GM12878 (cell line): ENCODE data around the gene FKBP15. TPM values are rescaled to one million over a fixed set of nuclear protein-coding genes. Genes with fewer than 3 reads are reported as not detected.

ENCODE experiments used
- ATAC-seq: fragments of 200-7000 bp; cut with Tn5 transposase; 3 replicates; pipeline ENCODE4 v1.9.1; 2020; ENCODE audit warnings: mild to moderate bottlenecking, moderate library complexity
- BruUV-seq: library from RNA; stranded (reverse); fragments of 400-500 nt; replicated peaks from 2 replicates; lab custom pipeline; 2021; lab: Mats Ljungman, UMichigan
- CTCF ChIA-PET: fragments of 300-600 bp; sonication (Branson Sonifier 250); formaldehyde crosslinking; extraction: SDS; loops from one replicate; lab custom pipeline; 2021; ENCODE audit warnings: inconsistent platforms; lab: Yijun Ruan, JAX
- POLR2A ChIA-PET: fragments of 350-600 bp; formaldehyde crosslinking; extraction: SDS; loops from one replicate; lab custom pipeline; 2021; ENCODE audit warnings: inconsistent platforms; lab: Charles Lee
- RAD21 ChIA-PET: fragments of 300-600 bp; sonication (Branson Sonifier 250); formaldehyde crosslinking; loops from one replicate; lab custom pipeline; 2023; ENCODE audit warnings: antibody characterized with exemption; ENCODE audit not compliant: unreplicated experiment; lab: Charles Lee
- SMC1A ChIA-PET: fragments of 300-600 bp; sonication (Branson Sonifier 250); formaldehyde crosslinking; loops from one replicate; lab custom pipeline; 2023; ENCODE audit not compliant: unreplicated experiment, uncharacterized antibody; lab: Charles Lee
- DNase-seq: peaks from one replicate; pipeline ENCODE4 v3.0.0-alpha.2; 2011; ENCODE audit warnings: low read depth, low spot score
- FAIRE-seq: peaks from 3 replicates; lab custom pipeline; 2011; peaks lifted over from hg19 to GRCh38; lab: Jason Lieb, UNC
- H2AFZ ChIP-seq: 2 replicates; pipeline ENCODE4 v1.6.0; 2011; ENCODE audit warnings: low read depth, low read length, control low read depth; ENCODE audit not compliant: control insufficient read depth
- H3K27ac ChIP-seq: 2 replicates; pipeline ENCODE4 v1.5.1; 2011; ENCODE audit warnings: control low read depth; ENCODE audit not compliant: control insufficient read depth, insufficient read depth
- H3K27me3 ChIP-seq, 2 experiments: replicated peaks in 1 of 2; 2 replicates each; pipeline versions ENCODE4 v1.6.0 to v1.6.1; 2011; ENCODE audit warnings: low read length in 1 of 2; ENCODE audit not compliant: control insufficient read depth in 2 of 2, insufficient read depth in 2 of 2
- H3K36me3 ChIP-seq, 2 experiments: 2 replicates each; pipeline ENCODE4 v1.5.1; 2011; ENCODE audit warnings: low read length in 1 of 2; ENCODE audit not compliant: control insufficient read depth in 2 of 2, insufficient read depth in 2 of 2
- H3K4me1 ChIP-seq: 2 replicates; pipeline ENCODE4 v1.6.1; 2011; ENCODE audit warnings: mild to moderate bottlenecking, low read length, moderate library complexity, mixed read lengths; ENCODE audit not compliant: control insufficient read depth, insufficient read depth
- H3K4me2 ChIP-seq: 2 replicates; pipeline ENCODE4 v1.6.0; 2011; ENCODE audit warnings: control low read depth; ENCODE audit not compliant: control insufficient read depth, insufficient read depth
- H3K4me3 ChIP-seq: fragments of 200-600 bp; sonication (generic); 2 replicates; pipeline ENCODE4 v1.5.1; 2016
- H3K79me2 ChIP-seq: 2 replicates; pipeline ENCODE4 v1.6.0; 2011; ENCODE audit warnings: low read length; ENCODE audit not compliant: control insufficient read depth, insufficient read depth
- H3K9ac ChIP-seq: 2 replicates; pipeline ENCODE4 v1.8.0; 2011; ENCODE audit warnings: low read length, control low read depth, mixed read lengths; ENCODE audit not compliant: control insufficient read depth, insufficient read depth
- H3K9me3 ChIP-seq: replicated peaks from 3 replicates; pipeline ENCODE4 v1.5.1; 2011; ENCODE audit warnings: mild to moderate bottlenecking, low read length; ENCODE audit not compliant: control insufficient read depth, insufficient read depth
- H4K20me1 ChIP-seq: 2 replicates; pipeline ENCODE4 v1.6.0; 2011; ENCODE audit not compliant: control insufficient read depth, insufficient read depth
- BCL11A ChIP-seq: IDR thresholded peaks from 2 replicates; pipeline ENCODE4 v1.6.1; 2011; ENCODE audit warnings: low read depth, low read length
- HCFC1 ChIP-seq: fragments of 150-350 bp; IDR thresholded peaks from 2 replicates; pipeline ENCODE4 v1.6.1; 2014; ENCODE audit warnings: low read length
- MEF2A ChIP-seq: IDR thresholded peaks from 2 replicates; pipeline ENCODE4 v1.6.1; 2011; ENCODE audit warnings: low read depth, mild to moderate bottlenecking, low read length, moderate library complexity; ENCODE audit not compliant: insufficient read depth
- NFXL1 ChIP-seq: fragments of 450-650 bp; IDR thresholded peaks from 2 replicates; pipeline ENCODE4 v1.6.1; 2017; ENCODE audit warnings: antibody characterized with exemption, mild to moderate bottlenecking, borderline replicate concordance
- NFYA ChIP-seq: IDR thresholded peaks from 2 replicates; pipeline ENCODE4 v1.6.1; 2011; ENCODE audit warnings: low read depth, mild to moderate bottlenecking, low read length, improper control_type of control experiment, borderline replicate concordance
- NFYB ChIP-seq: IDR thresholded peaks from 2 replicates; pipeline ENCODE4 v1.6.1; 2011; ENCODE audit warnings: low read depth, mild to moderate bottlenecking, low read length, improper control_type of control experiment, moderate library complexity; ENCODE audit not compliant: insufficient read depth
- POLR2AphosphoS2 ChIP-seq: IDR thresholded peaks from 2 replicates; pipeline ENCODE4 v1.6.1; 2011; ENCODE audit warnings: low read depth, mild to moderate bottlenecking, low read length, improper control_type of control experiment, moderate library complexity
- RAD21 ChIP-seq: IDR thresholded peaks from 2 replicates; pipeline ENCODE4 v1.6.1; 2011; ENCODE audit warnings: mild to moderate bottlenecking, low read depth, low read length, moderate library complexity; ENCODE audit not compliant: insufficient read depth
- RUNX3 ChIP-seq: IDR thresholded peaks from 2 replicates; pipeline ENCODE4 v1.6.1; 2012; ENCODE audit warnings: low read length, inconsistent platforms
- SMAD1 ChIP-seq: fragments of 450-650 bp; IDR thresholded peaks from 2 replicates; pipeline ENCODE4 v1.6.1; 2018; ENCODE audit warnings: mild to moderate bottlenecking, low read depth; ENCODE audit not compliant: partially characterized antibody
- ZNF24 ChIP-seq: fragments of 450-650 bp; IDR thresholded peaks from 2 replicates; pipeline ENCODE4 v1.6.1; 2017; ENCODE audit warnings: antibody characterized with exemption, mild to moderate bottlenecking
- ZNF592 ChIP-seq: fragments of 450-650 bp; IDR thresholded peaks from 2 replicates; pipeline ENCODE4 v1.6.1; 2017; ENCODE audit warnings: mild to moderate bottlenecking, moderate library complexity
- ZNF622 ChIP-seq: fragments of 450-650 bp; IDR thresholded peaks from 2 replicates; pipeline ENCODE4 v1.6.1; 2017; ENCODE audit warnings: mild to moderate bottlenecking, inconsistent platforms
- WGBS: methylation state at CpG from one replicate; pipeline ENCODE4 v1.1.6; 2016; ENCODE audit warnings: low lambda C conversion rate; ENCODE audit not compliant: insufficient replicate concordance, insufficient coverage; ENCODE audit errors: missing lambda C conversion rate; 5-methylcytosine and 5-hydroxymethylcytosine counted together
- in situ Hi-C: fragments of 300-500 bp; cut with MboI; formaldehyde crosslinking; loops from 9 replicates; pipeline ENCODE4 v1.14.3; 2018; ENCODE audit warnings: mixed read lengths
- intact Hi-C: fragments of 100-400 bp; cut with micrococcal nuclease; formaldehyde crosslinking; loops from one replicate; pipeline ENCODE4 v1.14.2; 2022; ENCODE audit not compliant: unreplicated experiment
- polyA plus RNA-seq, 11 experiments: library from polyadenylated mRNA; depleted of rRNA in 4 of 11; unstranded in 6 of 11; stranded (reverse) in 5 of 11; fragments of >200 nt; fragmentation: Nextera tagmentation in 4 of 11; fragmentation: Illumina TruSeq in 1 of 11; extraction: Ambion mirVana in 4 of 11; extraction: Trizol in 1 of 11; gene quantifications; 1 replicate in 1 of 11; 2 replicates in 10 of 11; pipeline versions ENCODE4 v1.2.1 to v1.2.3, GENCODE V29; 2011 to 2016; ENCODE audit warnings: inconsistent platforms in 2 of 11, missing spikeins in 2 of 11, low read depth in 1 of 11
- total RNA-seq, 4 experiments: library from RNA; depleted of rRNA in 3 of 4; stranded (reverse); fragments of >200 nt in 3 of 4; fragmentation: Illumina TruSeq in 1 of 4; extraction: Trizol in 1 of 4; gene quantifications; 2 replicates each; pipeline versions ENCODE4 v1.2.1 to v1.2.3, GENCODE V29; 2013 to 2021

Gene FKBP15
- total and polyA plus RNA-seq, 10 of the 15 experiments (the other 5 are each of a cell fraction or from before 2014, with no cell fraction given), result 5.0 to 53.4 (median 21.2) TPM

DNA sequence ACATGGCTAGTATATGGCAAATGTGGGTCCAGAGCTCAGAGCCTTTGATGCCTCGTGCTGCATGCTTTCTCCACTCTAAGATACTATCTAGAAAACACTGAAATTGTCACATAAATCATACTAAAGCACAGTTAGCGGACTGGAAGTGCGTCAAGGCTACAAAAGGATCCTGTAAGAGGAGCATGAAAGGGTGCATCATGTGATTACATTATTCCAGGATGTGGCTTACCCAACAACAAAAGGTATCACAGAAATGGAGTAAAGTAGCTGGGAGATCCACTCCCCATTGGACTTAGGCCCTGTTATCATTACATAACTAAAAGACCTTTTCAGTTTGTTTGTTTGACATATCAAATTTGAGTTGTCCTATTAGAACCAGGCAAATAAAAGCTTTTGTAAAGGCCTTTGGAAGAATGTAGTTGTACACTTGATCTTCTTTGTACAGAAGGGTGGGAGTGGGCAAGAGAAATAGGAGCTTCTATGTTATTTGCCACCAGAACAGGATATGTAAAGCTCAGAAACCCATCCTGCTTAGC is 7.1 kb upstream of the FKBP15 start:
- DNase-seq (no peak), FAIRE-seq (no peak), ATAC-seq (no peak)
- Histone ChIP-seq H3K27me3 (no peaks in the 10 kb centered on the region), H3K9ac (no peak overlapping the region), H3K4me2 (no peak overlapping the region), H3K4me3 (no peak overlapping the region), H3K4me1 (peaks cover 6% of the 10 kb centered on the region), H2AFZ (no peak overlapping the region), H3K36me3 (0 out of 4 replicates have a peak, but pooled peaks cover 0 to 4% of the 10 kb centered on the region in 2 experiments), H3K27ac (no peak overlapping the region), H3K9me3 (no peaks in the 10 kb centered on the region), H4K20me1 (no peaks in the 10 kb centered on the region), H3K79me2 (peaks cover 10% of the 10 kb centered on the region)
- intact Hi-C loops (no loop called here), in situ Hi-C loops (no loop called here)
- TF ChIP-seq MEF2A (no peak), RAD21 (no peak), HCFC1 (no peak), BCL11A (no peak), SMAD1 (no peak), ZNF622 (no peak)
- CTCF ChIA-PET, result interaction anchor here (0.9 kb wide), 1 partner anchor 16 kb away, joined by 4 read pairs; no protein-coding TSS in a partner anchor
- SMC1A ChIA-PET, result interaction anchor here (0.6 to 2.0 kb wide), 4 partner anchors 9 to 751 kb away, joined by 3 to 8 read pairs (median 4); no protein-coding TSS in a partner anchor
- BruUV-seq, result no TSS peak
- POLR2A ChIA-PET, result interaction anchor here (0.8 kb wide), 1 partner anchor 40 kb away, joined by 3 read pairs; no protein-coding TSS in a partner anchor
- RAD21 ChIA-PET, result no interaction called here
- 79% methylated on average over 3 of the region's 3 CpGs for WGBS

DNA sequence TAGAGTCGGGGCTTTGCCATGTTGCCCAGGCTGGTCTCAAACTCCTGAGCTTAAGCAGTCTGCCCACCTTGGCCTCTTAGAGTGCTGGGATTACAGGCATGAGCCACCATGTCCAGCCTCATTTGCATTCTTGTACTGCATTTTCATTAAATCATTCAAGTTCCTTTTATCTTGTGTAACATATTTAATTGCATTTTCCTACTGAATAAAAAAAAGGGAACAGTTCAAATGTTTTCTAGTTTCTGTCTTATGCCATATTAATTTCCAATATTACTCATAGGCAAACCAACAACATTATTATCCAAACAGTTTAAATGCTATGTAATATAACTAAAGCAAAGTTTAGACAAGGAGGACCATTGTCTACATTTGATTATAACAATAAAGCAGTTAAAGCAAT is 6.4 kb upstream of the FKBP15 start:
- no peak overlapping the region for H3K9ac ChIP-seq
- 0 out of 4 replicates have a peak, but pooled peaks cover 0 to 4% of the 10 kb centered on the region in 2 experiments for H3K36me3 ChIP-seq
- RAD21 ChIA-PET, result no interaction called here
- 100% methylated on average over 1 of the region's 1 CpG for WGBS
- POLR2A ChIA-PET, result no interaction called here
- peaks cover 4% of the 10 kb centered on the region for H3K4me1 ChIP-seq
- intact Hi-C loops (no loop called here), in situ Hi-C loops (no loop called here)
- H3K79me2 ChIP-seq, result peaks cover 14% of the 10 kb centered on the region
- H3K27ac ChIP-seq, result no peak overlapping the region
- no peaks in the 10 kb centered on the region for H4K20me1 ChIP-seq
- FAIRE-seq, result no peak
- SMC1A ChIA-PET, result interaction anchor here (0.6 to 2.0 kb wide), 3 partner anchors 8 to 48 kb away, joined by 4 to 8 read pairs (median 4); no protein-coding TSS in a partner anchor
- H2AFZ ChIP-seq, result no peak overlapping the region
- H3K27me3 ChIP-seq, result no peaks in the 10 kb centered on the region
- CTCF ChIA-PET, result no interaction called here
- H3K9me3 ChIP-seq, result no peaks in the 10 kb centered on the region
- BruUV-seq, result no TSS peak
- DNase-seq, result no peak
- no peak overlapping the region for H3K4me2 ChIP-seq
- no peak overlapping the region for H3K4me3 ChIP-seq
- ATAC-seq, result no peak
- TF ChIP-seq ZNF24 (no peak), NFYA (no peak), NFYB (no peak), RUNX3 (no peak), ZNF592 (no peak), POLR2AphosphoS2 (no peak), NFXL1 (no peak)
- TF ChIP-seq, all 136 proteins: peak for 0
